DOHH2 (cell line): Measurements from ENCODE around the gene AGXT.

Experiments
- CTCF ChIP-seq: fragments of 200-600 bp; sonication (generic); IDR thresholded peaks from one replicate; pipeline ENCODE4 v1.5.1; 2014; ENCODE audit warnings: antibody characterized with exemption, mild to moderate bottlenecking, low read depth, low read length; ENCODE audit not compliant: poor library complexity, severe bottlenecking
- EZH2phosphoT487 ChIP-seq: fragments of 200-600 bp; sonication (generic); IDR thresholded peaks from 2 replicates; pipeline ENCODE4 v1.6.1; 2017; ENCODE audit warnings: borderline replicate concordance, mild to moderate bottlenecking, antibody characterized with exemption, low read length, moderate library complexity, mixed read lengths

GRCh38 chr2:240855670-240856069 lies 13.0 kb upstream of the AGXT start:
- TF ChIP-seq CTCF (no peak), EZH2phosphoT487 (no peak)
